IMR-90 (cell line): ENCODE results near the gene SEMA4B. TPM values are rescaled to one million over a fixed set of nuclear protein-coding genes. Genes with fewer than 3 reads are reported as not detected.
A peak's percentile ranks its signal among the peaks of the same experiment; 100 is the strongest.

ENCODE experiments used
- ATAC-seq: fragments of 200-7000 bp; cut with Tn5 transposase; 2 replicates; pipeline ENCODE4 v1.9.1; 2020; ENCODE audit warnings: low read depth, mild to moderate bottlenecking, moderate library complexity
- BruUV-seq: library from RNA; stranded (reverse); fragments of 400-500 nt; replicated peaks from 2 replicates; lab custom pipeline; 2021; lab: Mats Ljungman, UMichigan
- CTCF ChIA-PET: fragments of 300-600 bp; formaldehyde crosslinking; extraction: SDS; loops from one replicate; lab custom pipeline; 2021; ENCODE audit warnings: antibody characterized with exemption; lab: Yijun Ruan, JAX
- POLR2A ChIA-PET: fragments of 300-600 bp; sonication (Branson Sonifier 250); formaldehyde crosslinking; loops from one replicate; lab custom pipeline; 2022; ENCODE audit warnings: antibody characterized with exemption; ENCODE audit not compliant: unreplicated experiment; lab: Charles Lee
- DNase-seq: peaks from one replicate; pipeline ENCODE4 v3.0.0; 2013
- H2AFZ ChIP-seq: replicated peaks from 2 replicates; pipeline ENCODE3; 2013; ENCODE audit warnings: low read length, mild to moderate bottlenecking; ENCODE audit not compliant: poor library complexity
- H2AK5ac ChIP-seq: 2 replicates; pipeline ENCODE4 v1.6.1; 2013; ENCODE audit warnings: low read depth, low read length, inconsistent platforms
- H2AK9ac ChIP-seq: replicated peaks from 2 replicates; pipeline ENCODE3; 2013; ENCODE audit warnings: mild to moderate bottlenecking, low read depth, low read length, moderate library complexity; ENCODE audit not compliant: poor library complexity
- H2BK120ac ChIP-seq: 2 replicates; pipeline ENCODE4 v1.6.1; 2013; ENCODE audit warnings: low read depth, low read length, inconsistent platforms
- H2BK15ac ChIP-seq: 3 replicates; pipeline ENCODE4 v1.6.1; 2013; ENCODE audit warnings: low read depth, low read length, inconsistent platforms
- H2BK20ac ChIP-seq: 2 replicates; pipeline ENCODE4 v1.6.1; 2013; ENCODE audit warnings: low read depth, mild to moderate bottlenecking, inconsistent platforms, low read length, moderate library complexity
- H2BK5ac ChIP-seq: 2 replicates; pipeline ENCODE4 v1.6.1; 2013; ENCODE audit warnings: mild to moderate bottlenecking, low read depth, low read length, inconsistent platforms; ENCODE audit not compliant: poor library complexity, severe bottlenecking
- H3K14ac ChIP-seq: replicated peaks from 2 replicates; pipeline ENCODE4 v1.6.1; 2013; ENCODE audit warnings: low read depth, low read length, inconsistent platforms
- H3K18ac ChIP-seq: 2 replicates; pipeline ENCODE4 v1.6.1; 2013; ENCODE audit warnings: low read depth, low read length, control low read depth
- H3K23ac ChIP-seq: 2 replicates; pipeline ENCODE4 v1.6.1; 2013; ENCODE audit warnings: low read depth, low read length, inconsistent platforms
- H3K27ac ChIP-seq: 2 replicates; pipeline ENCODE4 v1.5.1; 2013; ENCODE audit warnings: mild to moderate bottlenecking, control low read depth, low read length; ENCODE audit not compliant: insufficient read depth
- H3K27me3 ChIP-seq: 2 replicates; pipeline ENCODE4 v1.6.1; 2013; ENCODE audit warnings: low read length; ENCODE audit not compliant: control insufficient read depth, insufficient read depth
- H3K36me3 ChIP-seq: 2 replicates; pipeline ENCODE4 v1.6.1; 2013; ENCODE audit warnings: low read length, mixed read lengths; ENCODE audit not compliant: control insufficient read depth, insufficient read depth
- H3K4ac ChIP-seq: 2 replicates; pipeline ENCODE4 v1.6.1; 2013; ENCODE audit warnings: low read depth, low read length, inconsistent platforms
- H3K4me1 ChIP-seq: 2 replicates; pipeline ENCODE4 v1.6.1; 2013; ENCODE audit warnings: low read length, mixed read lengths; ENCODE audit not compliant: control insufficient read depth, insufficient read depth
- H3K4me2 ChIP-seq: 2 replicates; pipeline ENCODE4 v1.6.1; 2013; ENCODE audit warnings: low read depth, mild to moderate bottlenecking, control low read depth, low read length, moderate library complexity
- H3K4me3 ChIP-seq: 2 replicates; pipeline ENCODE4 v1.5.1; 2013; ENCODE audit warnings: low read depth, mild to moderate bottlenecking, control low read depth, low read length, moderate library complexity; ENCODE audit not compliant: insufficient read depth
- H3K56ac ChIP-seq: 2 replicates; pipeline ENCODE4 v1.6.1; 2013; ENCODE audit warnings: low read length, inconsistent platforms; ENCODE audit not compliant: insufficient read depth; ENCODE audit errors: extremely low read depth
- H3K79me1 ChIP-seq, 2 experiments: 2 replicates each; pipeline ENCODE4 v1.6.1; 2013; ENCODE audit warnings: low read length in 2 of 2, inconsistent platforms in 1 of 2, low read depth in 1 of 2
- H3K9ac ChIP-seq: 2 replicates; pipeline ENCODE4 v1.6.1; 2013; ENCODE audit warnings: low read depth, low read length, control low read depth
- H3K9me1 ChIP-seq: 2 replicates; pipeline ENCODE4 v1.6.1; 2013; ENCODE audit warnings: low read length, inconsistent platforms; ENCODE audit not compliant: insufficient read depth
- H3K9me3 ChIP-seq: 2 replicates; pipeline ENCODE4 v1.6.1; 2013; ENCODE audit warnings: low read length; ENCODE audit not compliant: control insufficient read depth, insufficient read depth
- H4K20me1 ChIP-seq: 2 replicates; pipeline ENCODE4 v1.6.1; 2013; ENCODE audit warnings: low read length, inconsistent platforms; ENCODE audit not compliant: insufficient read depth
- H4K5ac ChIP-seq: 2 replicates; pipeline ENCODE4 v1.6.1; 2013; ENCODE audit warnings: mild to moderate bottlenecking, low read depth, low read length, control low read depth
- H4K8ac ChIP-seq, 2 experiments: 2 replicates each; pipeline ENCODE4 v1.6.1; 2013; ENCODE audit warnings: low read depth in 2 of 2, low read length in 2 of 2, control low read depth in 1 of 2, inconsistent platforms in 1 of 2
- H4K91ac ChIP-seq: 2 replicates; pipeline ENCODE4 v1.6.1; 2013; ENCODE audit warnings: low read depth, low read length, inconsistent platforms; ENCODE audit not compliant: insufficient read depth
- CEBPB ChIP-seq: IDR thresholded peaks from 2 replicates; pipeline ENCODE4 v1.6.1; 2012; ENCODE audit warnings: low read depth, low read length, improper control_type of control experiment
- FOS ChIP-seq: fragments of 150-350 bp; IDR thresholded peaks from 2 replicates; pipeline ENCODE4 v1.6.1; 2016; ENCODE audit warnings: low read depth, low read length
- MAFK ChIP-seq: IDR thresholded peaks from 2 replicates; pipeline ENCODE4 v1.6.1; 2012; ENCODE audit warnings: low read depth, low read length, improper control_type of control experiment
- NFE2L2 ChIP-seq: fragments of 150-350 bp; IDR thresholded peaks from 2 replicates; pipeline ENCODE4 v1.6.1; 2016; ENCODE audit warnings: low read depth, mild to moderate bottlenecking, low read length
- WGBS, 2 experiments: methylation state at CpG; one replicate each; pipeline versions ENCODE4 v1.1.5 to v1.1.7; 2013; ENCODE audit warnings: missing lambda C conversion rate in 2 of 2; ENCODE audit not compliant: insufficient read length in 1 of 2; ENCODE audit errors: extremely low coverage in 2 of 2; 5-methylcytosine and 5-hydroxymethylcytosine counted together
- dilution Hi-C: fragments of 300-500 bp; cut with HindIII; formaldehyde crosslinking; loops from one replicate; pipeline ENCODE4 v1.14.3; 2018; ENCODE audit warnings: low sequenced_read_pairs; ENCODE audit not compliant: unreplicated experiment
- in situ Hi-C: fragments of 300-500 bp; cut with MboI; formaldehyde crosslinking; loops from 3 replicates; pipeline ENCODE4 v1.14.3; 2019; ENCODE audit warnings: low sequenced_read_pairs, inconsistent platforms, mixed read lengths
- intact Hi-C: fragments of 100-400 bp; cut with micrococcal nuclease; formaldehyde crosslinking; loops from 2 replicates; pipeline ENCODE4 v1.10.0; 2022
- polyA plus RNA-seq, 3 experiments: library from polyadenylated mRNA; depleted of rRNA; stranded (reverse); fragments of >200 nt; gene quantifications; 2 replicates each; pipeline ENCODE4 v1.2.3, GENCODE V29; 2012; ENCODE audit warnings: low replicate concordance in 1 of 3
- total RNA-seq: library from RNA; depleted of rRNA; stranded (reverse); fragments of >200 nt; gene quantifications from 2 replicates; pipeline ENCODE4 v1.2.3, GENCODE V29; 2012

The SEMA4B gene
- total and polyA plus RNA-seq, 2 of the 4 experiments (the other 2 are of a cell fraction): 5.0 to 22.5 TPM

DNA sequence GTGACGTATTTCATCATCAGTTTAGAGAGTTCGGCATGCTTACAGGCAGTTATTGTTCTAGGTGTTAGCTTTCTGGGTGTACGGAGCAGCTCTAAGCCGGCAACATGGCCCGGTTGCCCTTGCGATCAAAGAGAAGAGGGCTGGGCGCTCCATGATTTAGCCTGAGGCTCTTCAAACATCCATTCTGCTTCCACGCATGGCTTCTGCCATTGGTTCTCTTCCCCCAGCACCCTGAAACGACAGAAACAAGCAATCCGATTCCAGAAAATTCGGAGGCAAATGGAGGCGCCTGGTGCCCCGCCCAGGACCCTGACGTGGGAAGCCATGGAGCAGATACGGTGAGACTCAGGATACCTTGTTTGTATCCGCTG lies 64.9 kb downstream of the SEMA4B start:
- Histone ChIP-seq H3K18ac (peak overlapping the region; percentile 50), H2AK9ac (peak overlapping the region; percentile 96), H2BK5ac (peak overlapping the region; percentile 91), H3K56ac (peak overlapping the region; percentile 85), H4K5ac (peak overlapping the region; percentile 87), H4K8ac (peak overlapping the region; percentile 96 to 100), H2BK20ac (no peak overlapping the region), H2BK15ac (no peak overlapping the region), H4K91ac (peak overlapping the region; percentile 88), H3K9me3 (no peaks in the 10 kb centered on the region), H2AK5ac (peak overlapping the region; percentile 61; the same call in 1 of the 2 replicates), H3K27ac (peak overlapping the region; percentile 96), H3K9ac (peak overlapping the region; percentile 98), H3K36me3 (peaks cover 8% of the 10 kb centered on the region), H3K23ac (peak overlapping the region; percentile 95), H4K20me1 (peaks cover 41% of the 10 kb centered on the region), H2AFZ (peak overlapping the region; percentile 97), H3K14ac (peak overlapping the region; percentile 95), H3K4me1 (peaks cover 7% of the 10 kb centered on the region), H3K27me3 (no peaks in the 10 kb centered on the region), H2BK120ac (peak overlapping the region; percentile 50; the same call in 1 of the 2 replicates), H3K4me2 (peak overlapping the region; percentile 90), H3K4ac (peak overlapping the region; percentile 96), H3K9me1 (peaks cover 14% of the 10 kb centered on the region), H3K4me3 (peak overlapping the region; percentile 90), H3K79me1 (peaks cover 22 to 64% of the 10 kb centered on the region in 2 experiments)
- CTCF ChIA-PET: no interaction called here
- TF ChIP-seq FOS: no peak
- TF ChIP-seq NFE2L2: no peak
- TF ChIP-seq MAFK: no peak
- peak; percentile 55 for TF ChIP-seq CEBPB
- BruUV-seq: TSS peak; percentile 75
- POLR2A ChIA-PET: interaction anchor here (0.6 kb wide), 2 partner anchors 49 to 139 kb away, joined by 7 to 13 read pairs; no protein-coding TSS in a partner anchor
- WGBS, 2 experiments: 0% methylated on average over 1 of the region's 16 CpGs; no CpG with 5 or more reads in 1 of the 2 experiments
- DNase-seq: peak; percentile 4
- dilution Hi-C loops: no loop called here
- in situ Hi-C loops: no loop called here
- intact Hi-C loops: no loop called here
- peak; percentile 40 for ATAC-seq
